HG02870 (cell line): ENCODE data around the gene NCDN.
"Not testable (repeated sequence)": the region's sequence is repeated elsewhere in the genome, so short reads cannot be mapped to it uniquely, and the experiment has no call there.

Experiments
- ATAC-seq: cut with Tn5 transposase; IDR thresholded peaks from one replicate; pipeline ENCODE4 v1.9.1; 2021; ENCODE audit warnings: mild to moderate bottlenecking, moderate library complexity; ENCODE audit not compliant: unreplicated experiment

The NCDN gene

GRCh38 chr1:35568975-35569395, 11.4 kb downstream of the NCDN start:
- ATAC-seq, result no peak

- no peak for ATAC-seq
Measured at GRCh38 chr1:35569936-35570335, 12.3 kb downstream of the NCDN start.

GRCh38 chr1:35570589-35571137, 13.1 kb downstream of the NCDN start:
- ATAC-seq, result no peak

GRCh38 chr1:35571263-35571662, 13.7 kb downstream of the NCDN start:
- no peak for ATAC-seq

- ATAC-seq, result no peak
Measured at GRCh38 chr1:35572296-35572695, 14.7 kb downstream of the NCDN start.

- ATAC-seq, result no peak
Measured at GRCh38 chr1:35573198-35574124, 15.9 kb downstream of the NCDN start, which contains the start of gene TFAP2E. TFAP2E (plus strand) TSS chr1:35573314; CDS start chr1:35573578, 264 bp downstream.

GRCh38 chr1:35574125-35574654, 16.6 kb downstream of the NCDN start:
- no peak for ATAC-seq

GRCh38 chr1:35574655-35575415, 17.2 kb downstream of the NCDN start:
- ATAC-seq, result no peak

- no peak for ATAC-seq
Measured at GRCh38 chr1:35575416-35575958, 17.9 kb downstream of the NCDN start.

GRCh38 chr1:35576061-35576765, 18.6 kb downstream of the NCDN start:
- no peak for ATAC-seq

GRCh38 chr1:35576766-35577070, 19.1 kb downstream of the NCDN start:
- ATAC-seq, result not testable (repeated sequence)

GRCh38 chr1:35577071-35577998, 19.7 kb downstream of the NCDN start:
- no peak for ATAC-seq

- no peak for ATAC-seq
Measured at GRCh38 chr1:35580949-35581388, 23.4 kb downstream of the NCDN start.

GRCh38 chr1:35581621-35582020, 24.0 kb downstream of the NCDN start:
- not testable (repeated sequence) for ATAC-seq

- no peak for ATAC-seq
Measured at GRCh38 chr1:35585281-35585680, 27.7 kb downstream of the NCDN start.

GRCh38 chr1:35585805-35586204, 28.2 kb downstream of the NCDN start:
- ATAC-seq, result not testable (repeated sequence)

- no peak for ATAC-seq
Measured at GRCh38 chr1:35586808-35587207, 29.2 kb downstream of the NCDN start.

GRCh38 chr1:35587736-35588135, 30.1 kb downstream of the NCDN start:
- no peak for ATAC-seq

GRCh38 chr1:35588197-35588910, 30.8 kb downstream of the NCDN start:
- ATAC-seq, result no peak
